T follicular helper cell (primary cell): ENCODE results near the gene WDR33.

Source experiments
- DNase-seq: peaks from one replicate; pipeline ENCODE4 v3.0.0-alpha.2; 2020; ENCODE audit warnings: low read depth

The WDR33 gene

DNA sequence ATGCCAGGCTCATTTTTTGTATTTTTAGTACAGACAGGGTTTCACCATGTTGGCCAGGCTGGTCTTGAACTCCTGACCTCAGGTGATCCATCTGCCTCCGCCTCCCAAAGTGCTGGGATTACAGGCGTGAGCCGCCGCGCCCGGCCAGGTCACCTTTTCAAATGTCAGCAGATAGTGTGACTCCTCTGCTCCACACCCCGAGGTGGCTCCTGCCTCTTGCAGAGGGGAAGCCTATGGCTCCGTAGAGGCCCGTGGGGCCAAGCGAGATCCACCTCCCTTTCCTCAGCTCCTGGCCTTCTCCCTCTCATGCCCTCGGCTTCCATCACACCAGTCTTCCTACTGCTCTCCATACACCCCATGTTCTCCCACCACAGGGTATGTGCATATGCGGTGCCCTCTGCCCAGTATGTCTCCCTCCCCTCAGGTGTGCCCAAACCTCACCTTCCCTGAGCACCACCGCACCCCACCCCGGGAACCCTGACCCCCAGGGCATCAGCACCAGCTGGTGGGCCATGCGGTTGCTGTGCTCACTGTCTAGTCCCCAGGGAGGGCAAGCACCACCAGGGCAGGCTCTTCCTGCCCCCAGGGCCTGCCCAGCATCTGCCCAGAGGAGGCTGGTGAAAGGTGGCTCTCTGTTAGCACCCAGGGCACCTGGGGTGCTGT is 154.3 kb downstream of the WDR33 start:
- no peak for DNase-seq

DNA sequence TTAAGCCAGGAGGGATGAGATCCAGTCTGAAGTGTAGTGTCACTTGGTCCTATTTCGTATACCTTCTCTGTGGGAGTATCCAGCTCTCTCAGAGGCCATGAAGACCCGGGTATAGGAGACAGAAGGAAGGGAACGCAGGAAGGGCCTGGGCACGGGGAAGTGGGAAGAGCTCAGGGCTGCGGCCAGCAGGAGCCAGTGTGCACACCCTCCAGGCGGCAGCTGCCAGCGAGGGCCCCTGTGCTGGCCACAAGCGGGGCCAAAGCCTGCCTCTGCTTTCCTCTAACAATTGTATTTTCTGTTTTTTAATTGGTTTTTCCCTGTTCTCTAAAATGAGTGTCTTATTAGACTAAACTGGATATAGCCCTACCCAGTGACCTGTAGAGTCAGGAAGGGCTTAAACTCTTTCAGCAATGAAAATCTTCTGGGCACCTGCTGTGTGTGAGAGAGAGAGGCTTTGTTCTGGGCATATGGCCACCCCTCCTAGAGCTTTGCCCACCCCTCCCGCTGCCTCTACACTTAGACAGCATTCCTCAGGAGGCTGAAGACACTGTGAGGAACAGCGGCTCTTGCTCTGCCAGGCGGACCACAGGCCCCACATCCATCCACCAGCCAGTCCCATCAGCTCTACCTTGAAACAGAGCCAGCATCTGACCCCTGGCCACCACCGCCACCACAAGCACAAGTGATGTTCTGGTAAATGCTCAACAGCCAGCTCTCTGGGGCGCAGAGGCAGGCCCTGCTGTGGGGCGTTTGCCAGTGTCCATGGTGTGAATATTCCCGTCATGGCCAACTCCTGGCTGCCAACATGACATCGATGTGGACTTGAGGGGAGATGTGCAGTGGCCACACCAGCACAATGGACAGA is 155.5 kb downstream of the WDR33 start:
- no peak for DNase-seq

DNA sequence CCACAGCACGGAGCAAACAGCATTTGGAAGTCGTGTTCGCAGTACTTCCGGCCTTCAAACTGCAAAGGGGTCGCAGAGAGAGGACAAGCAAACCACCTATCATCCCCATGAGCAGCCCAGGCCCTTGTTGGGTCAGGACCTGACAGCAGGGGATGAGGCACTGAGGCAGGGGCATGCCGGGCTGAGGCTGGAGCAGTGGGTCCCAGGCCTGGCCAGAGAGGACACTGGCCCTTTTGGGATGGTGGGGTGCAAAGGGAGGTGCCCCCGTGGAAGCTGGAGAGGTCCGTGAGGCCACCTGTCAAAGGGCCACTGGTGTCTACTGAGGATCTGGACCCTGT is 156.2 kb downstream of the WDR33 start:
- DNase-seq: no peak

DNA sequence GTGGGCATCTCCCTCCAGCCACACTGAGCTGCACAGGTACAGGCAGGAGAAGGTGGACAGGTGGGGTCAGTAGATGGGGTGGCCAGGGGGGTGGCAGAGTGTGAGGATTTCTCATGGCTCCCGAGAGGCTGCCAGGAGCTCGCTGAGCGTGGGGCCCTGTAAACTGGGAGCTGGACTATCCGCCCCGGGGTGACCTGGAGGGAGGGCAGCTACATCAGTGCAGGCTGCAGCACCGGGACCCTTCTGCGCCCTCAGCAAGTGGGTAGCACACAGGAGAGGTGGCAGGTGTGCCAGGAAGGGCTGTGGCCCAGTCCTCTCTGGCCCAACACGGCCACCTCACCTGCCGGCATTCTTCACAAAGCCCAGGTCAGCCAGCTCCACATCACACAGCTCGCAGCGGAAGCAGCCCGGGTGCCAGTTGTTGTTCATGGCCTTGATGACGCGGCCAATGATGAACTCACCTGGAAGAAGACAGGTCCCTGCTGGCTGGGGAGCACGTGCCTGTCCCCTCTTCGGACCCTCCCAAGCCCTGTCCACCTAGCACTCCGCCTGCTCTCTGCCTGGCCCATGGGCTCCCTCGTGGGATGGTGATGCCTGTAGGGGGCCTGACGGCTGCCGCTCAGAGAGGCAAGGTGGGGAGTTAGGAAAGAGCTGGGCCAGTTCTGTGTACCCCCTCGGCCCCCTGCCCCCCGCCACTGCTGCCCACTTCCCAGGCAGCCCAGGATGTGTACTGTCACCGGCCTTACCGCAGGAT is 156.7 kb downstream of the WDR33 start:
- no peak for DNase-seq

DNA sequence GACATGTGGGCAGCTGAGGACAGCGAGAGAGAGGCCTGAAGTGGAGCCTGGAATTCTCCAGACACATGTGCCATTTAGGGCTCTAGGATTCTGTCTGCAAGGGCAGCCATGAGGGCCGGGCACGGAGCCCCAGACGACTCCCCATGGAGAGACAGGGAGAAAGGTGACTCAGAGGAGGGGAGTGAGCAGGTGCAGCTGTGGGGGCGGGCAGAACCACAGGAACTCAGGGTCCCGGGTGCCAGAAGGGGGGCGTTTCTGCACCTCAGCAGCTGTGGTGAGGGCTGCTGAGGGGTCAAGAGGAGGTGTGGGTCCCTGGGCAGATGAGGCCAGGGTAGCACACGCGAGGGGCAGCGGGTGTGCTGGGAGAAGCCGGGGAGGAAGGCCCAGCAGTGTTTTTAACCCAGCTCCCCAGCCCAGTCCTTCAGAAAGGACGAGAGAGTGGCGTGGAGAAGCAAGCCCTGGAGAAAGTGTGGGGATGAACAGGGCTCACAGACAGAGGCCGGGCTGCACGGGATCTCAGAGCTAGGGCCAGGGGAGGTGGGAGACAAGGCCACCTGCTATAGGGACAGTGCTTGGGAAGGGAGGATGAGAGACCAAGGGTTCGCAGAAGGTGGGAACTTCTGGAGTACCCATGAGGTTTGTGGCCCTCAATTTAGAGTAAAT is 157.4 kb downstream of the WDR33 start:
- no peak for DNase-seq

DNA sequence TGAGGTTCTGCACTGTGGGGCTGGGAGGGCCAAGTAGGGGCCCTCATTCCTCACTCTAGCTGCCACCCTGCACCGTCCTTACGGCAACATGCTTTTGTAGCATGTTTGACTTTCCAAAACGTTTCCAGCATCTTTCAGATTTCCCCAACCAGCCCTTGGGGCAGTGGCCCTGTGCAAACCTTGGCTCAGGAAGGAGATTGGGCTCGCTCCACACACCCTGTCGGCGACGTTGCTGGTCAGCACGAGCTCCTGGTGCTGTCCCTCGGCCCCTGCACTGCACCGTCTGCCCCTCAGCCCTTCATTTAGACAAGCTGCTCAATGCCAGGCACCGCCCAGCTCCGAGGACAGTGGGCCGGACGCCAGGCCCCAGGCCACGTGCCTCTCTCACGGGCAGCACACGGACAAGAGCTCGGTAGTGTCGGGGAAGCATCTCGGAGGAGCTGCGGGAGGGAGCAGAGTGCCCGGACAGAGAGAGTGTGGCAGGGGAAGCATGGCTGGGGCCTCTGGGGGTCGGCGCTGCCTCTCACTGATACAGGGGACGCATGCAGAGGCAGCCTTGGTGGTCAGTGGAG is 158.1 kb downstream of the WDR33 start:
- no peak for DNase-seq

DNA sequence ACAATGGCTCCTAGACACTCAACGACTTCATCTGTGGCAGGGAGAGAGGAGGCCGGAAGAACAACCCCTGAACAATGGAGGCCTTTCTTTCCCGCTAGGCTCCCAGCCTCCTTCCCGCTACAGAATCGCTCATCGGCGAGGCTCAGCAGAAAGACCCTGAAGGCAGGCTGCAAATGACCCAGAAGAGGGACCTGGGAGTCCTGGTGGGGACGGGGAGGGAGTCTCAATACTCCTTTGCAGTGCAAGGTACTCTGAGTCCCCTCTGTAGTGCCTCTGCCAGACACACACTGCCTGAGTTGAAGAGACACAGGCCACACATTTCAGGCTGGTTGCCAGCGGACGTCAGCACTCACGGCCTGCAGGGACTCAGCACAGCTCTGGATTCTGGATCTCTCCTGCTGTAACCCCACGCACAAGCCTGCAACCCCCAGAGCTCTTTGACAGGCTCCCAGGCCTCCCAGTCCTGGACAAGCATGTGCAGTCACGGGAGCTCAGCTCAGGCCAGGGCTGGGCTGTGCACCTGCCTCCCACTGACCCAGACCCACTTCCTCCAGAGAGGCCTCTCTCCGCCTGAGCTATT is 158.9 kb downstream of the WDR33 start:
- DNase-seq: no peak

DNA sequence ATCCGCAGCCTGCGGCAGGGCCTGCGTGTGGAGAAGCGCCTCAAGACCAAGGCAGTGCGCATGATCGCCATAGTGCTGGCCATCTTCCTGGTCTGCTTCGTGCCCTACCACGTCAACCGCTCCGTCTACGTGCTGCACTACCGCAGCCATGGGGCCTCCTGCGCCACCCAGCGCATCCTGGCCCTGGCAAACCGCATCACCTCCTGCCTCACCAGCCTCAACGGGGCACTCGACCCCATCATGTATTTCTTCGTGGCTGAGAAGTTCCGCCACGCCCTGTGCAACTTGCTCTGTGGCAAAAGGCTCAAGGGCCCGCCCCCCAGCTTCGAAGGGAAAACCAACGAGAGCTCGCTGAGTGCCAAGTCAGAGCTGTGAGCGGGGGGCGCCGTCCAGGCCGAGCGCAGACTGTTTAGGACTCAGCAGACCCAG is 159.6 kb downstream of the WDR33 start:
- DNase-seq: no peak
